OCI-LY3 (cell line): Measurements from ENCODE around the gene ARHGAP26.

ENCODE experiments used
- EZH2phosphoT487 ChIP-seq: fragments of 200-600 bp; shearing (Covaris generic); IDR thresholded peaks from 2 replicates; pipeline ENCODE4 v1.6.1; 2018; ENCODE audit warnings: antibody characterized with exemption, mixed run types, low read depth
- TF ChIP-seq, protein P1 (sequence below): fragments of 200-600, 300-600 bp; sonication (generic); IDR thresholded peaks from 2 replicates; pipeline ENCODE4 v1.5.1; 2014; ENCODE audit warnings: antibody characterized with exemption, low read length, low read depth

DNA sequence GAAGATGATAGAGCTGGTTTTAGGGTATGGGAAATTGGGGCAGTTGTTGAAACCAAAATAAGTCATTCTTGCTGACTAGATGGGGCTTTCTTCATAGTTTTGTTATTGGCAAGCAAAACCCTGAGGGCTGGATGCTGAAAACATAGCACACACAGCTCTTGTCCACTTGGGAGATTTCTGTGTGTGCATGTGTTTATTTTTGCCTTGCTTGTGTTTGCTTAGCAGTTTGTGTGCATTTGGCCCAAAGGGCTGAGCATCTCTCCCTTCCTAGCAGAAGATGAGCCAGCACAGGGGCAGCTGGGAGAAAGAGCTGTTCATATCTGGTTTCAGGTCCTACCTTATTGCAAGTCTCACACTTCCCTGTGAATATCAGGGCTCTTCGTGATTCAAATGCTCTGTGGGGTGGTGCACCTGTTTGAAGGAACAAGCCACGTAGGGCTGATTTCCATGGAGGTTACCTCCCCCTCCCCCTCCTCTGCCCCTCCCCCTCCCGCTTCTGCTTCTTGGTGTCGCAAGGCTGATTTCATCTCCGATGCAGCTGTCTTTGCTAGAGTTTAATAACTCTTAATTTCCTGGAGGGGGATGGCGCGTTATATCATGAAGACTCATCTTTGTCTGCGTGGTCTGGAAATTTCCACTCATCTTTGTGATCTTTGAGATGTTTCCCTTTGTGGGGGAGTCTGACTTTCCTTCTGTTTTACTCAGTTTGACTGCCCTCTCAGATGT lies 296.5 kb downstream of the ARHGAP26 start:
- TF ChIP-seq, protein P1, sequence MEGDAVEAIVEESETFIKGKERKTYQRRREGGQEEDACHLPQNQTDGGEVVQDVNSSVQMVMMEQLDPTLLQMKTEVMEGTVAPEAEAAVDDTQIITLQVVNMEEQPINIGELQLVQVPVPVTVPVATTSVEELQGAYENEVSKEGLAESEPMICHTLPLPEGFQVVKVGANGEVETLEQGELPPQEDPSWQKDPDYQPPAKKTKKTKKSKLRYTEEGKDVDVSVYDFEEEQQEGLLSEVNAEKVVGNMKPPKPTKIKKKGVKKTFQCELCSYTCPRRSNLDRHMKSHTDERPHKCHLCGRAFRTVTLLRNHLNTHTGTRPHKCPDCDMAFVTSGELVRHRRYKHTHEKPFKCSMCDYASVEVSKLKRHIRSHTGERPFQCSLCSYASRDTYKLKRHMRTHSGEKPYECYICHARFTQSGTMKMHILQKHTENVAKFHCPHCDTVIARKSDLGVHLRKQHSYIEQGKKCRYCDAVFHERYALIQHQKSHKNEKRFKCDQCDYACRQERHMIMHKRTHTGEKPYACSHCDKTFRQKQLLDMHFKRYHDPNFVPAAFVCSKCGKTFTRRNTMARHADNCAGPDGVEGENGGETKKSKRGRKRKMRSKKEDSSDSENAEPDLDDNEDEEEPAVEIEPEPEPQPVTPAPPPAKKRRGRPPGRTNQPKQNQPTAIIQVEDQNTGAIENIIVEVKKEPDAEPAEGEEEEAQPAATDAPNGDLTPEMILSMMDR = no peak
- TF ChIP-seq EZH2phosphoT487 = no peak
